ENCODE measurements around the gene ISCU.

- TF ChIP-seq CTCF (IDR thresholded peaks at IDR 0.05 in 4 of 5, conservative IDR thresholded peaks at IDR 0.05 in 1 of 5) (no peak), POLR2A (IDR thresholded peaks at IDR 0.05) (no peak)
These were observed 2.8 kb downstream of the ISCU start for GRCh38 chr12:108565146-108565545.

Measured in gastrocnemius medialis (tissue), 4 donors.